ENCODE data around the gene WNT9A. TPM values are rescaled to one million over a fixed set of nuclear protein-coding genes. Genes with fewer than 3 reads are reported as not detected.

Gene WNT9A
- 4.3 TPM for total RNA-seq

GRCh38 chr1:227947676-227948492 is at the start of gene WNT9A:
Gene WNT9A, minus strand, starts transcription at chr1:227947932. Its CDS starts 45 bp downstream, at chr1:227947887.

Other genes with a start within 250 kb of the WNT9A start
- 19.7 TPM for gene JMJD4, start 212.6 kb downstream of the WNT9A start, total RNA-seq
- gene SNAP47, start 212.5 kb downstream of the WNT9A start, total RNA-seq = 68.6 TPM
- gene PRSS38, start 132.3 kb downstream of the WNT9A start, total RNA-seq = not detected
- gene WNT3A, start 59.1 kb upstream of the WNT9A start, total RNA-seq = 0.22 TPM
- 184 TPM for gene ARF1, start 134.8 kb upstream of the WNT9A start, total RNA-seq
- gene C1orf35, start 155.4 kb upstream of the WNT9A start, total RNA-seq = 14.3 TPM
- gene MRPL55, start 161.4 kb upstream of the WNT9A start, total RNA-seq = 36.6 TPM
- gene GUK1, start 192.3 kb upstream of the WNT9A start, total RNA-seq = 185 TPM
- 2.1 TPM for gene GJC2, start 202.0 kb upstream of the WNT9A start, total RNA-seq
- 13.7 TPM for gene IBA57, start 217.9 kb upstream of the WNT9A start, total RNA-seq